Keratinocyte (primary cell): ENCODE results near the gene NUP98.

Source experiments
- EZH2 ChIP-seq: IDR thresholded peaks from one replicate; pipeline ENCODE4 v1.6.1; 2012; ENCODE audit warnings: inconsistent platforms, mild to moderate bottlenecking, low read length, moderate library complexity
- TF ChIP-seq, protein P1 (sequence below), 3 experiments: IDR thresholded peaks in 1 of 3; conservative IDR thresholded peaks in 1 of 3; optimal IDR thresholded peaks in 1 of 3; 2 replicates in 2 of 3; 3 replicates in 1 of 3; pipeline versions ENCODE3 to v1.5.1; 2011; ENCODE audit warnings: low read length in 3 of 3, mild to moderate bottlenecking in 3 of 3, moderate library complexity in 2 of 3, control low read depth in 1 of 3, inconsistent platforms in 1 of 3; ENCODE audit not compliant: insufficient read depth in 2 of 3; ENCODE audit errors: extremely low read depth in 1 of 3

DNA sequence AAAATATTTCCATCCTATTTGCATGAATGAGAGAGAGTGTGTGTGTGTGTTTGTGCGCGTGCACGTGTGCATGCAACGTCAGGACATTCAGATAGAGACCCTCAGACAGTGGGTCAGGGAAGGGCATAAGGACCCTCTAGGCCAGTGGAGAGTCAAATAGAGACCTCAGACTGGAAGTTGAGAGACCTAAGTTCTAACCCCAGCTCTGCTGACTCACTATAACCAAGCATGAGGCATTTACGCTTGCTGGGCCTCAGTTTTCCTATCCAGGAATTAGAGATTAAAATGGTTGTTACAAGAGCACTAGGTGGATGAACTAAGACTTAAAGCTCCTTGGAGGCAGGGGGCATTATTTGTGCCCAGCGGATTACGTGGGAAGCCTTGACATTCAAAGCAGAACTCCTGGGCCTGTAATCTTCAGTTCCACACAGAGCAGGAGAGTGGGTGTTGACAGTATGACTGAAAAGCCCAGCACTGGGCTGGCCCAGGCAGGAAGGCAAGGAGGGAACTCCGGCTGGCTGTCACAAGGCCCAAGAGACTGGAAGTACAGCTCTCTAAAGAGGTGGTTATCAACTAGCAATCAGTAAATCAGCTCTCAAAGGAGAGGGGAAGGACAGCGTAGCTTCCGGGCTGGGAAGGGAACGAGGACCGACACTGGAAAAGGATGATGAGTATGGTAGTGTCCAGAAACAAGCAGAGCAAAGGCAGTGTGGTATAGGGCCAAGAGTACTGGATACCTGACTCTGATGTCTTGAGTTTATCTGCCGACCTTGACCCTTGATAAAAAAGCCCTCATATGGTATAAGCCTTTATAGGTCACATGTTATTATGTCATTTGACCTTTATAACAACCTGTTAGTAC is 34.3 kb upstream of the NUP98 start:
- TF ChIP-seq, protein P1, sequence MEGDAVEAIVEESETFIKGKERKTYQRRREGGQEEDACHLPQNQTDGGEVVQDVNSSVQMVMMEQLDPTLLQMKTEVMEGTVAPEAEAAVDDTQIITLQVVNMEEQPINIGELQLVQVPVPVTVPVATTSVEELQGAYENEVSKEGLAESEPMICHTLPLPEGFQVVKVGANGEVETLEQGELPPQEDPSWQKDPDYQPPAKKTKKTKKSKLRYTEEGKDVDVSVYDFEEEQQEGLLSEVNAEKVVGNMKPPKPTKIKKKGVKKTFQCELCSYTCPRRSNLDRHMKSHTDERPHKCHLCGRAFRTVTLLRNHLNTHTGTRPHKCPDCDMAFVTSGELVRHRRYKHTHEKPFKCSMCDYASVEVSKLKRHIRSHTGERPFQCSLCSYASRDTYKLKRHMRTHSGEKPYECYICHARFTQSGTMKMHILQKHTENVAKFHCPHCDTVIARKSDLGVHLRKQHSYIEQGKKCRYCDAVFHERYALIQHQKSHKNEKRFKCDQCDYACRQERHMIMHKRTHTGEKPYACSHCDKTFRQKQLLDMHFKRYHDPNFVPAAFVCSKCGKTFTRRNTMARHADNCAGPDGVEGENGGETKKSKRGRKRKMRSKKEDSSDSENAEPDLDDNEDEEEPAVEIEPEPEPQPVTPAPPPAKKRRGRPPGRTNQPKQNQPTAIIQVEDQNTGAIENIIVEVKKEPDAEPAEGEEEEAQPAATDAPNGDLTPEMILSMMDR (optimal IDR thresholded peaks at IDR 0.05 in 1 of 3, IDR thresholded peaks at IDR 0.05 in 1 of 3, conservative IDR thresholded peaks at IDR 0.05 in 1 of 3; ENCODE audit: extremely low read depth in 1 of 3, insufficient read depth in 2 of 3, low read length in 3 of 3), result no peak
- no peak for TF ChIP-seq EZH2
